Measurements from ENCODE around the gene CERT1. TPM values are rescaled to one million over a fixed set of nuclear protein-coding genes. Genes with fewer than 3 reads are reported as not detected.

The CERT1 gene
- polyA plus RNA-seq, 3 donors: 16.6 to 50.5 (median 45.9) TPM

- Histone ChIP-seq H3K36me3 (replicated peaks in 1 of 2; ENCODE audit: control insufficient read depth in 1 of 2, insufficient read depth in 2 of 2, low read length in 2 of 2) (peaks cover 66 to 89% of the 10 kb centered on the region in 2 donors), H3K4me3 (replicated peaks in 1 of 3; ENCODE audit: low read depth in 2 of 3, low read length in 3 of 3) (no peak overlapping the region), H3K27me3 (ENCODE audit: control insufficient read depth in 2 of 2, insufficient read depth in 2 of 2, low read length in 2 of 2) (no peaks in the 10 kb centered on the region), H3K9me3 (replicated peaks in 1 of 2; ENCODE audit: control insufficient read depth in 1 of 2, insufficient read depth in 1 of 2, low read length in 2 of 2) (no peaks in the 10 kb centered on the region), H3K4me2 (replicated peaks; ENCODE audit: extremely low read depth, low read length, poor library complexity, severe bottlenecking) (no peak overlapping the region), H3K79me2 (ENCODE audit: insufficient read depth, low read length) (no peaks in the 10 kb centered on the region), H3K27ac (ENCODE audit: low read depth in 1 of 2, low read length in 2 of 2) (no peak overlapping the region), H3K9ac (ENCODE audit: insufficient read depth, low read length, poor library complexity, severe bottlenecking) (no peak overlapping the region), H2AFZ (ENCODE audit: insufficient read depth, low read depth, low read length, poor library complexity, severe bottlenecking) (no peak overlapping the region), H4K20me1 (ENCODE audit: insufficient read depth, low read length) (no peaks in the 10 kb centered on the region), H3K4me1 (ENCODE audit: control insufficient read depth in 1 of 2, insufficient read depth in 2 of 2, low read length in 2 of 2) (no peaks in the 10 kb centered on the region)
- no peak for DNase-seq
- WGBS (ENCODE audit: insufficient coverage): 96% methylated on average over 4 of the region's 12 CpGs
- Mint-ChIP-seq H3K4me3 (no peak overlapping the region), H3K9me3 (no peaks in the 10 kb centered on the region), H3K27ac (no peak overlapping the region), H3K27me3 (ENCODE audit: low read depth in 3 of 3) (no peaks in the 10 kb centered on the region), H3K36me3 (peaks cover 48 to 60% of the 10 kb centered on the region in 2 donors), H3K4me1 (no peaks in the 10 kb centered on the region)
- intact Hi-C loops (cut with micrococcal nuclease): no loop called here
- no peak for TF ChIP-seq CTCF (IDR thresholded peaks at IDR 0.05)
Measured at GRCh38 chr5:75374394-75374814, 137.0 kb downstream of the CERT1 start.

- WGBS (ENCODE audit: insufficient coverage): no CpG with 5 or more reads among the region's 2 CpGs
Measured at GRCh38 chr5:75373862-75374261, 137.6 kb downstream of the CERT1 start.

More at GRCh38 chr5:75373862-75374261, 137.6 kb downstream of the CERT1 start:
- no peaks in the 10 kb centered on the region for H3K27me3 Mint-ChIP-seq (ENCODE audit: low read depth in 3 of 3)
- Histone ChIP-seq H3K4me1 (ENCODE audit: control insufficient read depth in 1 of 2, insufficient read depth in 2 of 2, low read length in 2 of 2) (no peaks in the 10 kb centered on the region), H3K9ac (ENCODE audit: insufficient read depth, low read length, poor library complexity, severe bottlenecking) (no peak overlapping the region), H3K36me3 (replicated peaks in 1 of 2; ENCODE audit: control insufficient read depth in 1 of 2, insufficient read depth in 2 of 2, low read length in 2 of 2) (peaks cover 65 to 89% of the 10 kb centered on the region in 2 donors), H2AFZ (ENCODE audit: insufficient read depth, low read depth, low read length, poor library complexity, severe bottlenecking) (no peak overlapping the region), H4K20me1 (ENCODE audit: insufficient read depth, low read length) (no peaks in the 10 kb centered on the region), H3K27me3 (ENCODE audit: control insufficient read depth in 2 of 2, insufficient read depth in 2 of 2, low read length in 2 of 2) (no peaks in the 10 kb centered on the region), H3K4me2 (replicated peaks; ENCODE audit: extremely low read depth, low read length, poor library complexity, severe bottlenecking) (no peak overlapping the region), H3K79me2 (ENCODE audit: insufficient read depth, low read length) (no peaks in the 10 kb centered on the region), H3K9me3 (replicated peaks in 1 of 2; ENCODE audit: control insufficient read depth in 1 of 2, insufficient read depth in 1 of 2, low read length in 2 of 2) (no peaks in the 10 kb centered on the region), H3K27ac (ENCODE audit: low read depth in 1 of 2, low read length in 2 of 2) (no peak overlapping the region), H3K4me3 (replicated peaks in 1 of 3; ENCODE audit: low read depth in 2 of 3, low read length in 3 of 3) (no peak overlapping the region)
- TF ChIP-seq CTCF (IDR thresholded peaks at IDR 0.05): no peak
- H3K36me3 Mint-ChIP-seq: peaks cover 42 to 60% of the 10 kb centered on the region in 2 donors
- intact Hi-C loops (cut with micrococcal nuclease): no loop called here
- no peak overlapping the region for H3K4me3 Mint-ChIP-seq
- no peak for DNase-seq
- no peaks in the 10 kb centered on the region for H3K9me3 Mint-ChIP-seq
- no peak overlapping the region for H3K27ac Mint-ChIP-seq
- no peaks in the 10 kb centered on the region for H3K4me1 Mint-ChIP-seq
